Activated CD4-positive, CD25-positive, alpha-beta regulatory T cell (primary cell): ENCODE results near the gene HOXA9.

Source experiments
- DNase-seq, 4 experiments: peaks; one replicate each; lab custom pipeline; 2025; lab: John Stamatoyannopoulos, UW

HOXA9 gene

DNA sequence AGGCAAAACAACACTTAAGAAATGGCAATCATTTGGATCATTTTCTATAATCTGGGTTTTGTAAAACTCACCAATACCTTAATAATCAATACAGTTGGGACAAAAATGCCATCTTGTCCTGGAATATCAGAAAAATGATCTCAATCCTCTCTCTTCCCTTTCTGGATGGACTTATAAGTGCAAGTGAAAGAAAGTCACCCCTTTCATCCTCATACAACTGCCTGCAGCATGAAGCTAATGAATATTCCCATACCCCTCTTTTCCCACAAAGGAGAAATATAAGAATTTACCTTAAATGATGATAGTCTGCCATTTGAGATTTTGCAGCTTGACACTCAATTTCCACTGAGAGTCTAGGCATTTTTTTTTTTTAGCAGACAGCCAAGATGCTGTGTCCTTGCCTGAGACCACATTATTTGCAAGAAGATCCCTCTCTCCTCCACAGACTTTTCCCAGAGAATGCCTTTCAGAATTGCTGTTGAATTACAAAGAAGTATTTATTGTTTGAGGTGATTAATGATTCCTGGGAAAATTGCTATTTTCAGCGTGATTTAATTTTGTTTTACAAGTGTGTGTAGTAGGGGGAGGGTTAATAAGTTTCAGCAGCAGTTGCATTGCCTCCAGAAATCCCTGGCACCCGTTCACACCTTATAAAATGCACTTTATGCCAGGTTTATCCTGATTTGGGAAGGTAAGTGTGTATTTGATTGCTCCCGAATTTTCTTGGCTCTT, 38.6 kb downstream of the HOXA9 start:
- DNase-seq = no peak

DNA sequence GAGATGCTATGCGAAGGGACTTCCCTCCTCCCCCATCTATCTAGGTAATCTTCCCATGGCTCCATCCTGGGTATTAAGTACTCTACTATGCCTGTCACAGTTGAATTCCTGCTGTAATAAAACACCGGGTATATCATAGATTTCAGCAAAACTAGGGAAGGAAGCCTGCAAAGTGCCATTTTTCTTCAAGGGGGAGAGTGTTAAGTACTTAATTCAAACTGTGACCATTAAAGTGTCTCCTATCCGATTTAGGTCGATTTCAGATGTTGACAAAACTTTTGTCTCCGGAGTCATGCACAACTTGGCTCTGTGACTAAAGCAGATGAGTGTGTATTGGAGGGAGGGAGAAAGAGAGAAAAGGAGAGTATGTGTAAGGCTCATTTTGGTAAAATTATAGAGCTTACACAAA, 39.3 kb downstream of the HOXA9 start:
- DNase-seq = no peak

DNA sequence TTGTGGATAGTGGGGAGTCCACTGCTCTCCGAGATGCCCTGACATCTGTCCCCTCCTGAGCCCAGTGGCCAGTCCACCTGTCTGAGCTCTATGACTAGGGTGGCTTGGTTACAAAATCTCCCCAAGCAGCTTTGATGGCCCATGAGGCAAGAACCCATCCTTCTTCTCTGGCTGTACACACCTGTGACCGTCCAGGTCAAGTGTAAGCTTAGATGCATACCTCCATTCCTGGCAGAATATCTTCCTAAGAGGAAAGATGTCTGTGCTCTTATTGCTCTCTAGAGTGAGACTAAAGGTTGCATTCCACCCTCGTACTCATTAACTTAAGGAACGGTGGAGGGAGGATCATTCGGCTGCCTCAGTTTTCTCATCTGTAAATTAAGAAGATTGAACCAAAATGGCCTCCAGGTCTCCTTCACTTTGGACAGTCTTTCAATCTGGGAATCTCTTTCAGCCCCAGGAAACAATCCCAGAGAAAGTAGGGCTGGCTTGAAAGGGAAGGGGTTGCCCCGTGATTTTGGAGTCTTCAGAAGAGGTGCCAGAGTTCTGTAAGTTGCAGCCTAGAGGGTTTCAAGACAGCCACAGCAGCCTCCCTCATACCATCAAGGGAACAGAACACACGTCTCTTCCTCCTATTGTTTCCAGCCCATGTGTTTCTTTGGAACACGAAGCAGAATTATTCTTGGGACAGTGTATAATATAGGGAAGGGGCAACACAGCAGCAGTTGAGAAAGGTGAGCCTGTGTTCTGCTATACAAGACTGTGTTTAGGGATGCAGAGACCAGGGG, 40.2 kb downstream of the HOXA9 start:
- DNase-seq = no peak

DNA sequence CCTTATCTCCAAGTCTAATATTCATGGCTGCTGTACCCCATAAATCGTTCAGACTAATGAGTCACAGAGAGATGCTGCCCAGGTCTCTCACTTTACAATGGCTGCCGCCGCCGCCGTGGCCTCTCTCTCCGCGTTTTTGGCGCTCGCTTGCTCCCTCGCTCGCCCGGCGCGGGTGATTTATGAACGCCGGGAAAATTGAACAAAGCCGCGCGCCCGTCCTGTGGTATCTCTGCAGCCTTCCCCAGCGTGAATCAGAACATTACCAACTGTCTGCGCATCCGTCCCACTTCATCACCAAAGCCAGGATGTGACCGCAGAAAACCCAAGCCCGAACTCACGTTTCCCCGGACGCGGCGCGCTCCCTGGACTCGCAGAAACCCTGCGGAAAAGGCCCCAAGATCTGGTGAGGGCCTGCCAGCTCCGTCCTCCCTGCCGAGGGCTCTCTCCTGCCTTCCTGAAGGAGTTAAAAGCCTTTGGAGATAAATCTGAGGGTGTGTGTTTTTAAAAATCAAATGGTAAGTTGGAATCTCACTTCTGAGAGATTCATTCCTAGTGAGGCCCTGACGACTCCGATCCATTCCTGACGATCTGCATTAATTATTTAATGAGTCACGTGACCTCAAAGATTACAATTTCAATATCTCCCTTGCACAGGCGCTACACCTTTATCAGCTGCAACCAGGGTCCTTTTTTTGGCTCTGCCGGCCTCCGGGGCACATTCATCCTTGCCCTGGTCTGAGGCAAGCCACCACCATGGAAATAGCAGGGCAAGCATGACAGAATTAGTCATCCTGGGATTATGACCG, 41.0 kb downstream of the HOXA9 start:
- DNase-seq = no peak

DNA sequence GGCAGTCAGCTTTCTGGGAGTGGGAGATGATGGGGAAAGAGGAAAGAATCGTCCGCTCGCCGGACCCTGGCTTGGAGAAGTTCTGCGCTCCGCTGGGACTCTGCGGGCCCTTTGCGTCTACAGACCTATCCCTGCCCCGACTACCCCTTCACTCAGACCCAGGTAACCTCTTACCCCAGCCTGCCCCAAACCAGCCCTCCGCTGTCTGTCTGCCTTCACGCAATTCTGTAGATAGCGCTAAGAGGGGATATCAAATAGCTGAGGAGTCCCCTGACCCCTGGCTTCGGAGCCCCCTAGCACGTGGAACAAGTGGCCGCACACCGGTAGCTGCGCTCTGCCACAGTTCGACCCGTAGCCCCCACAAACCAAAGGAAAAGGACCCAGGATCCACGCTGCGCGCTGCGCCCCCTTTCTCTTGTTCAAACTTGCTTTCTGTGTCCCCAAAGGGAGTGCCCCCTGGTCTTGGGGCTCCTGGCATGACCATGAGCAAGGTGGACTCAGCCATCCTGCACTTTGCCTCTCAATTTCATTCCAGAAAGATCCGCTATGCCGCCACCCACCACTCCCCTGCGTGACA, 41.8 kb downstream of the HOXA9 start:
- DNase-seq = no peak

DNA sequence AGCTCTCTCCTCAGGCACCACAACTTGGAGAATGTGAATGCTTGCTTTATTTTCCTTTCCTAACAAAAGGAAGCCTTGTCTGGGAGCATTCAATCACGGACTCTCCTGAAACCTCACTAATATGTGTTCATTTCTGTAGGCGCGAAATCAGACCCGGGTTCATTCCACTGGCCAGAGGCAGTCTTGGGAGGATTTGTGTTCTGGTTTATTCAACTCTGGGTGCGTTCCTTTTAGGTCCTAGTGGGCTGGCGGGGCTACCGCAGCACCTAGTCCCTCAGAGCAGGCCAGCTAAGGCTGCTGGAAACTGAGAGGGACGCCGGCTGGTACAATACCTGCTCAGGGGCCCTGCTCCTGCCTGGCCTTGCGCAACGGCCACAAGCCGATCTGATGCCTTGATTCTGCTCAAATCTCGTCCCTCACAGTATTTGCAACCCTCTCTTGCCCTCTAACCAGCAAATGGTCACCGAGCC, 42.3 kb downstream of the HOXA9 start:
- DNase-seq = no peak

DNA sequence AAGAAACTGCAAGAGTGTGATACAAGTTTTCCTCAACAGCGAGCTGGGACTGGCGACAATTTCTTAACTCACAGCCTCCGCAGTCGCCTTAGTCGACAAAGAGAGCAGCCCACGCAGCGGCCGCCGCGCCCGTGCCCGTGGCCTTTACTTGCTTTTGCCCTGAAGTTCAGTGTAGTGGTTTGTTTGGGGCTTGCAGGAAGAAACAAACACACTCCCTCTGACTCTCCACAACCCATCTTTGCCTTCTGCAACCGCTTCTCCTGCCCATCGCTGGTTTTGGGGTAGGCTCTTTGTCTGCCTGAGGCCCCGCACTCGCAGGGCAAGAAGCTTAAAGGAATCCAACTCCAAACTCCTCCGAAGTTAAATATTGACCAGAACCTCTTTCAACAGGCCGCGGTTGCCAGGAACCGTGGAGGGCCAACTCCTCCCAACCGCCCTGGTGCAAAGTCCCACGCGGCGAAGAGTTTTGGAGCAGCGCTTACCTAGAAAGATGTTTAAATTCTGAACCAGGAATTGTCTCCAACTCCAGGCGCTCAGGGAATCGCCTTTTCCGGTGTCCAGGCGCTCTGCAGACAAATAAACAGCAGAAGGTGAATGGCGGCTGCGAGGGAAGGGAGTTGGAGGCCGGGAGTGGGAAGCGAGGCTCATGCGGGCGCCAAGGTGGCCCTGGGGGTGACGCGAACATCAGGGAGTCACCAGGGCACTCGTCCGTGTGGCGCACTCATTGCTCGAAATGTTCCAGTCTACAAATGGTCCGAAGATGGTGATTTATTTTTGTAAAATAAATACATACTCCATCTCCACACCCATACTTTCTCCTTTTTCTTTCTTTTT, 43.0 kb downstream of the HOXA9 start:
- DNase-seq = no peak

DNA sequence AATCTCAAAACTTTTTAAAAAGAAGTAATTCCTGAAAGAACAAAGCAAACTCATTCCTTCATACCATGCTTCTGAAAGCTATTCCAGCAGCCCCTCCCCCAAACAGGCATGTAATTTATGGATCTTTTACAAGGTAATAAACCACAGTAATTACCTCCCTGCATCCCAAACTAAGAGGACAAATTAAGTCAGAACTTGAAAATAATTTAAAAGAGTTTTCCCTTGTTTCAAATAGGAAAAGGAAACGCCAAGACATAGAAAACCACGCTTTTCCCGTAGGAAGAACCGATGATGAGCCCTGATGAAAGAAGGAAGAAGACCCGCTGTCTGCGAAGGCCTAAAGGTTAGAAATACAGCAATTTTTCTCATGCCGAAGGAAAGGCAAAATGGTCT, 43.7 kb downstream of the HOXA9 start:
- no peak for DNase-seq

DNA sequence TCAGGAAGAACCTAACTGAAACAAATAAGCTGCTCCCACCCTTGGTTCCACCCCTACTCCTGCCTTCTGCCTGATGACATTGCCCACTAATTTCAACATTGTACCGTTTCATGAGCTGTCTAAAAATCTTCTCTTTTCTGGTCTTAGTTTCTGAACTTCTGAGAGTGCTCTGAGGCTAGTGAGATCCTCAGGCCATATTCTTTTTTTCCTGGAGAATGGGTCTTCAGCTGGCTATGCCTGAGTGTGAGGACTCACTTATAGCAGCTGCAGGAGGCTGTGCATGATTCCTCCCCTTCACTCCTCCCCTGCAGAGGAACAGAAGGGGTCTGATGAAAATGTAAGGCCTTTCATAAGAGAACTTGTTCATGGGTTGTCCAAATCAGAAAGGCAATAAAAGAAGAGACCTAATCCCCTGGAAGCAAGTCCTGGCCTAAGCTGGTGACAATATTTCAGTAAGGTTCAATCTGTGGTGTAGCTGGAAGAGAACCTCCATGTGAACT, 45.9 kb downstream of the HOXA9 start:
- DNase-seq = no peak

DNA sequence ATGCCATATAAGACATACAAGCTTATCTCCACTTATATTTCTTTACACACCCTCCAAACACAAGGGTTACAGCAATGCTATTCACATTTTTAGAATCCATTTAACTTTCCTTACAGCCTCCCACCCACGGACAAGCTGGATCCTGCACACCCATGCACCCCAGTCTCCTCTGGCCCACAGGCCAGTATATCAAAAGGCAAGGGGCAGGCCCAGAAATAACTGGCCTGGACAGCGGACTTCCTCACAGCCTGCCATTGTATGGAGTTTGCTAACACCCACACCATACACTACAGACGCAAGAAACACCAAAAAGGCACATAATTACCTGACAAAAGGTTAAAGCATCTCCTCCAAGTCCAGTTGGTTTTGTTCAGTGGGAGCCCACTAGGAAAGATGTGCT, 46.8 kb downstream of the HOXA9 start:
- no peak for DNase-seq

DNA sequence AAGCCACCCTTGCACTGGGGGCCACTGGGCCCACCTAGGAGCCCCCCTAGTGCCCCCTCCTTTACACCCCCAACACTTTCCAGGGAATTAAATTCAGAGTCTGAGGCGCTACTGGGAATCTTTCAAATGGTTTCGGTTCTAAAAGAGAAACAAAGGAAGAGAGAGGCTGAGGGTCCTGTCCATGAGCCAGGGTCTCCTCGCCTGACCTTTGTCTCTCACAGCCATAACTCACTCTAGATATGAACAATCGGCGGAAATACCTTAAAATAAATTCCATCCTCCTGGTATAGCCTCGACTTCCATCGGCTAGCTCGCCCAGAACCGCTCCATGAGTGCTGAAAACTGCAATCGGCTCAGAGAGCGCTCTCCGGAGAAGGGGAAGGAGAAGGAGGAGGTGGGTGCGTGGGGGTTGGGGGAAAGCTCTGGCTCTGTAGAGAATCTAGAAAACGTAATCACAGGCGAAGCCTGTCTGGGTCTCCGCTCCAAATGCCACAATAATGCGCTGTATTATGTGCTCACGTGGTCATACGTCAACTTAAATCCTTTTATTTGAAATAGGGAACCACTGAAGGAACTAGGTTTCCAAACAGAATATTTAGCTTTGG, 47.3 kb downstream of the HOXA9 start:
- no peak for DNase-seq

DNA sequence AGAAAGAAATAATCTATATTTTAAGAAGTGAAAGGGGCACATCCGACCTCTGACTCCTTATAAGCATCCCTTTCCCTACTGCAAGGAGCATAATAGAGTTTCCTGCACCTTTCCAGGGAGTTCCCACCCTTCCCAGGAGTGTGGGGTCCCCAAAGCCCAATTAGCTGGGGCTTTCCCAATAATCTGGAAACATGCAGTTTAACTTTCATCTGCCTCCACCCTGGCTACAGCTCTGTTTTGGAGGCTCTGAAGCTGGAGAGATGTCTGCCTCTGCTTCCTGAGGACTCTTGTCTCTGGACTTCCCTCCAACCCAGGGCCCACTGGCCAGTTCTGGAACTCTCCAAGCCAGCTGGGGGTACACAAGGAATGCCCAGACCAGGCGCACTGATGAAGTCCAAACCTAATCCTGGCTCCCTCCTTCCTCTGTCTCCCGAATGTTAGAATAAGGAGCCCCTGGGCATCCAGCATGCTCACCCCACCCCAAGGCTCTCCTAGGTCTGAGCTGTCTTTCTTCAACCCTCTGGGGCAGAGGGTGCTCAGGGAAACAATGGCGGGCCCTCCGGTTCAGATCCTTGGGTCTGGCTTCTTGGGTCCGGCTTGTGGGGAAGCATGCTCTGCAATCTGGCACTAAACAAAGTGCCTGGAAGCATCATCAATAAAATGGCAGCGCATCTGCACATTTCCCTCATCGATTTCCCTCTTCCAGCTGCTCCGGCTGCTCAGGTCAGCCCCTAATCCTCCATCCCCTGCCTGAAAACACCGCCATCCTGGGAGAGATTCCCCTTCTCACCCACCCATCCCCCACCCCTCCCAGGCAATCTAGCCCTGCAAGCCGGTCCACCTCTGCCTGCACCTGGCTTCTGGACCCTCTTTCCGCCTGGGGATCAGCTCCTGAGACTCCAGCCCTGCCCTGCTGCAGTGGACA, 48.1 kb downstream of the HOXA9 start:
- no peak for DNase-seq

DNA sequence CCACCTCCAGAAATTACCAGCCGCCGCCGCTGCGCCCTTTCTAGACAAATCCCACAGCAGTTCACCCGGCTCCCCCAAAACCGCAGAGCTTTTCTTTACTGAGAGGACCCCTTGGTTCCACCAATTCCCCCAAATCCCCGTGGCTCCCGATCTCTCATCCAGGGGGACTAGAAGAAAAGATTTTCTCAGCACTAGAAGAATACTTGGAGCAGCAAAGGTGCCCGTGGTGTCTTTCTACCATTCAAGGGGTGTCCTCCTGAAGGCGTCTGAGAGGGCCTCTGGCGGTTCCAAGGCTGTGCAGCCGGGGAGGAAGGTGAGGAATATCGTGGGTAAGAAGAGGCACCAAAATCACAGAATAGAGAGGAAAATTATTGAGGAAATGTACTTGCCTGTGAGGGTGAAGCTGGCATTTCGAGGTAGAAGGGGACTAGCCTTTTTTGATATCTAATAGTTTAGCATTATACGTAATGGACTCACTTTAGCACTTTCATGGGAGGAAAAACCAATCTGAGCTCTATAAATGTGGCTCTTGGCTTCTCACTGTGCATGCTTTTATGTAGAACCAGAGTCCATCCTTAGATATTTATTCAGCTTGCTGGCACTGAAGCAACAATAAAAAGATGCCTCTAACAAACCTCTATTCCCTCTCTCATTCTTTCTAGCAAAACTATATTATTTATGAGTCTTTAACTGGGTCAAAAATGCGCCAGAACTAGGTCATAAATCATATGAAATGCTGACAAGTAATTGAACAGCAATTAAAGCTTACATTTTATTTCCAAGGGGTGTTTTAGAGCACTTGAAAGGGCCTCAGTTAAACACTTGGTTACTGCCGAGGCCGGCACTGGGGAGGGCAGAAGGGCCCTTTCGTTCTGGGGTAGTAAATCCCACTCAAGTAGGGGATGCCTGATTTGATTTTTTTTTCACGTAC, 49.0 kb downstream of the HOXA9 start:
- DNase-seq = no peak

DNA sequence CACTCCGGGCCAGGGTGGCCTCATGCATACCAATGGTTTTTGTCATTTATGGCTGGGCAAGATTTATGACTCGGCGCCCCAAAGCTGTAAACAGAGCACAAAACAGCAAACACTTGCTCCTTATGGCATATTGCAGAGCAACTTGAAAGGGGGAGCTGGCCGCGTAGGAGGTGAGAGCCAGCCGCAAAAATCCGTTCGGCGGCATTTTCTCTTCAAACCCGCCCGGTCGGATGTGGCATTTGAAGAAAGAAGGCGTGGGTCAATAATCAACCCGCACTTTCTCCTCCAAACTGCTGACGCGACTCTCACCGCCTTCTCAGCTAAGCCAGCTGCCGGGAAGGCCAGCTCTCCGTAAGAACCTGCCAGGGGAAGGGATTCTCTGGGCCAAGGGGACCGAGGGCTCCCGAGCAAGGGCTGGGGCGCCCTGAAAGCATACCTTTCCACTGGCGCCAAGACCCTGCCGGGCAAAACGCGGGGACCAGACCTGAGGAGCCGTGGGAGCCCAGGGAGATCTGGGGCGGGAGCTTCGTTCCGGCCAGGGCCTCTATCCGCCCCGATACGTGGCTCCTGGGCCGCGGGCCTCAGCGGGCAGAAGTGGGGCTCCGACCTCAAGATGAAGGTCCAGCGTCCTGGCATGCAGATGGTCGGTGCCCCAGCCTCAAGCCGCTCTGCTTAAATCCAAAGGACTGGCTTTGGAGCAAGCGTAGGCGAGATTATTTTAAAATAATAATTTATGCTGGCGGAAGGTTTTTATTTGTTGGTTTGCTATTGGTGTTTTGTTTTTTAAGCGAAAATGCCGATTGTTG, 49.9 kb downstream of the HOXA9 start:
- DNase-seq = no peak

DNA sequence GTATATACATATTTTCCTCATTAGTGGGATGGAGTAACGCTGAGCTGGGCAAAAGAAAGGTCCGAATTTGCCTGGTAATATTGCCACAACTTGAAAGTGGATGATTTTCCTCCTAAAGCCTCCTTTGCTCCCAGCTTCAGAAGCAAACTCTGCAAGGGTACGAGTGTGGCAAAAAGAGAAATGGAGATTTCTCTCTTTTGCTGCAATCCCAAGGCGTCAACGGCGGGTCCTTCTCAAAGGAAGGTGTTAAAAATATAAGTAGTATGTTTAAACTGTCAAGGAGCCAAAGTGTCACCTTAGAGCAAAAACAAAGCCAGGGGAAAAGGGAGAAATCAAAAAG, 50.5 kb downstream of the HOXA9 start:
- DNase-seq = no peak

DNA sequence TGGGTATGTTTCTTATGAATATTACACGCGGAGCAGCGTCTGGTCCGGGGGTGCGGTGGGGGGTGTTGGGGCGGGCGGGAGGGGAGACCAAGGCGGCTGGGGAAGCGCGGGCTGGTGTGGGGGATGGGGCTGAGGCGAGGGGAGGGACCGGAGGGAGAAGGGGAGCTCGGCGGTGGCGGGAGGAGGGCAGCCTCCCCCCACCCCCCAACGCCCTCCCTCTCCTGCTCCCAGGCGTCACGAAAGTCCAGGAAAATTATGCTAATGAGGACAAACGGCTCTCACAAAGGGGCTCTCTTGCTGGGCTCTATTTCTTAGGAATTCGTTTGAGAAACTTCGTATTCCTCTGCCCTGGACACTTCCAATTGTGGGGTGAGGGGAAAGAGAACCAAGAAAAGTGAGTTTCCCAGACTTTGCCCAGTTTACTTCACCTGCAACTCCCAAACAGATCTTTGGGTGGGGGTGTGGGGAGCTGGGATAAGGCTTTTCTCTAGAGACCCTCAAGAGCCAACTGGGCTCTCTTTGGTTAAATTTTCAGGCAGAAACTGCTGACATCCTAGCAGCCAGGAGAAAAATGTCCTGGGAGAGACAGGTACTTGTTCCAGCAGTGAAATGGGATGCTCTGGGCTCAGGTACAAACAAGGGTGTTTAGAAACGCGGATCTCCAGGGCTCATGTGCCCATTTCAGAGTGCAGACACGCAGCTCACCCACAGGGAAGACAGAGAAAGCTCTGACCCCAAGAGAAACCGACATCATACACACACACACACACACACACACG, 51.2 kb downstream of the HOXA9 start:
- DNase-seq = no peak
